MCF 10A (cell line): ENCODE data around the gene DGKH. TPM values are rescaled to one million over a fixed set of nuclear protein-coding genes. Genes with fewer than 3 reads are reported as not detected.

ENCODE experiments used
- BruUV-seq: library from RNA; stranded (reverse); fragments of 400-500 nt; replicated peaks from 2 replicates; lab custom pipeline; 2021; lab: Mats Ljungman, UMichigan
- CTCF ChIA-PET: fragments of 300-600 bp; sonication (Branson Sonifier 250); formaldehyde crosslinking; extraction: SDS; loops from one replicate; lab custom pipeline; 2021; ENCODE audit warnings: antibody characterized with exemption, inconsistent platforms; lab: Yijun Ruan, JAX
- POLR2A ChIA-PET: fragments of 300-600, 350-650 bp; sonication (Branson Sonifier 250); formaldehyde crosslinking; extraction: SDS; loops from one replicate; lab custom pipeline; 2020; ENCODE audit warnings: antibody characterized with exemption, inconsistent platforms; lab: Yijun Ruan, JAX
- DNase-seq: peaks from one replicate; pipeline ENCODE4 v3.0.0-alpha.2; 2018; ENCODE audit not compliant: unreplicated experiment
- H3K27ac Mint-ChIP-seq: one replicate; pipeline ENCODE4 v1.8.0; 2022; ENCODE audit warnings: mild to moderate bottlenecking, low read depth, mixed read lengths; ENCODE audit not compliant: unreplicated experiment
- H3K27me3 Mint-ChIP-seq: one replicate; pipeline ENCODE4 v1.8.0; 2022; ENCODE audit warnings: mixed read lengths; ENCODE audit not compliant: insufficient read depth, unreplicated experiment
- H3K36me3 Mint-ChIP-seq: one replicate; pipeline ENCODE4 v1.8.0; 2022; ENCODE audit warnings: mild to moderate bottlenecking, moderate library complexity, mixed read lengths; ENCODE audit not compliant: insufficient read depth, unreplicated experiment
- H3K4me1 Mint-ChIP-seq: one replicate; pipeline ENCODE4 v1.8.0; 2022; ENCODE audit warnings: mixed read lengths; ENCODE audit not compliant: insufficient read depth, unreplicated experiment
- H3K4me3 Mint-ChIP-seq: one replicate; pipeline ENCODE4 v1.8.0; 2022; ENCODE audit warnings: mild to moderate bottlenecking, moderate library complexity, mixed read lengths; ENCODE audit not compliant: unreplicated experiment
- H3K9me3 Mint-ChIP-seq: one replicate; pipeline ENCODE4 v1.8.0; 2022; ENCODE audit warnings: mixed read lengths; ENCODE audit not compliant: unreplicated experiment
- CTCF ChIP-seq: fragments of 200-600 bp; IDR thresholded peaks from one replicate; pipeline ENCODE4 v1.8.0; 2022; ENCODE audit warnings: antibody characterized with exemption, mild to moderate bottlenecking; ENCODE audit not compliant: unreplicated experiment
- intact Hi-C: fragments of 100-400 bp; cut with micrococcal nuclease; formaldehyde crosslinking; loops from 2 replicates; pipeline ENCODE4 v1.14.1; 2022
- total RNA-seq: library from RNA; stranded (reverse); gene quantifications from 2 replicates; pipeline ENCODE4 v1.2.3, GENCODE V29; 2022

Gene DGKH
- total RNA-seq, 1 experiment from 2014 or later: 22.3 TPM

GRCh38 chr13:42283574-42283973 is 235.1 kb downstream of the DGKH start:
- DNase-seq: no peak
- ChIA-PET CTCF (no interaction called here), POLR2A (interaction anchor here (0.6 to 3.2 kb wide), 2 partner anchors 9 to 12 kb away, joined by 3 to 15 read pairs; partner anchors contain the start of gene AKAP11)
- Mint-ChIP-seq H3K4me3 (no peak overlapping the region), H3K36me3 (peaks cover 26% of the 10 kb centered on the region), H3K4me1 (peaks cover 12% of the 10 kb centered on the region), H3K27ac (no peak overlapping the region), H3K9me3 (no peaks in the 10 kb centered on the region), H3K27me3 (no peaks in the 10 kb centered on the region)
- BruUV-seq: no TSS peak
- intact Hi-C loops: no loop called here
- TF ChIP-seq CTCF: no peak

- H3K27me3 Mint-ChIP-seq: no peaks in the 10 kb centered on the region
- no peak overlapping the region for H3K27ac Mint-ChIP-seq
- no peak overlapping the region for H3K4me3 Mint-ChIP-seq
- peaks cover 31% of the 10 kb centered on the region for H3K36me3 Mint-ChIP-seq
- ChIA-PET CTCF (no interaction called here), POLR2A (interaction anchor here (0.6 kb wide), 1 partner anchor 10 kb away, joined by 3 read pairs; no protein-coding TSS in a partner anchor)
- BruUV-seq: no TSS peak
- intact Hi-C loops: no loop called here
- DNase-seq: no peak
- H3K4me1 Mint-ChIP-seq: peaks cover 12% of the 10 kb centered on the region
- no peak for TF ChIP-seq CTCF
- no peaks in the 10 kb centered on the region for H3K9me3 Mint-ChIP-seq
Observed at GRCh38 chr13:42284068-42284467, 235.6 kb downstream of the DGKH start.

Other genes with a start within 250 kb of the DGKH start
- 20.1 and 21.4 TPM in 2 replicates for gene VWA8, start 87.5 kb upstream of the DGKH start, total RNA-seq
- 22.0 and 24.7 TPM in 2 replicates for gene AKAP11, start 223.5 kb downstream of the DGKH start, total RNA-seq